Measurements from ENCODE around the gene WNT10A.

- no peak for TF ChIP-seq POLR2A (IDR thresholded peaks at IDR 0.05)
- TF ChIP-seq, protein P1, sequence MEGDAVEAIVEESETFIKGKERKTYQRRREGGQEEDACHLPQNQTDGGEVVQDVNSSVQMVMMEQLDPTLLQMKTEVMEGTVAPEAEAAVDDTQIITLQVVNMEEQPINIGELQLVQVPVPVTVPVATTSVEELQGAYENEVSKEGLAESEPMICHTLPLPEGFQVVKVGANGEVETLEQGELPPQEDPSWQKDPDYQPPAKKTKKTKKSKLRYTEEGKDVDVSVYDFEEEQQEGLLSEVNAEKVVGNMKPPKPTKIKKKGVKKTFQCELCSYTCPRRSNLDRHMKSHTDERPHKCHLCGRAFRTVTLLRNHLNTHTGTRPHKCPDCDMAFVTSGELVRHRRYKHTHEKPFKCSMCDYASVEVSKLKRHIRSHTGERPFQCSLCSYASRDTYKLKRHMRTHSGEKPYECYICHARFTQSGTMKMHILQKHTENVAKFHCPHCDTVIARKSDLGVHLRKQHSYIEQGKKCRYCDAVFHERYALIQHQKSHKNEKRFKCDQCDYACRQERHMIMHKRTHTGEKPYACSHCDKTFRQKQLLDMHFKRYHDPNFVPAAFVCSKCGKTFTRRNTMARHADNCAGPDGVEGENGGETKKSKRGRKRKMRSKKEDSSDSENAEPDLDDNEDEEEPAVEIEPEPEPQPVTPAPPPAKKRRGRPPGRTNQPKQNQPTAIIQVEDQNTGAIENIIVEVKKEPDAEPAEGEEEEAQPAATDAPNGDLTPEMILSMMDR (IDR thresholded peaks at IDR 0.05), result no peak
Measured at GRCh38 chr2:218879776-218880101, 913 bp upstream of the WNT10A start.

Measured in ovary (tissue), 3 donors.